GM12878 (cell line): ENCODE data around the gene KIAA0825. TPM values are rescaled to one million over a fixed set of nuclear protein-coding genes. Genes with fewer than 3 reads are reported as not detected.

Experiments
- CEBPZ ChIP-seq: fragments of 150-350 bp; IDR thresholded peaks from 2 replicates; pipeline ENCODE4 v1.6.1; 2016; ENCODE audit warnings: low read depth, low read length
- MTA3 ChIP-seq: IDR thresholded peaks from 2 replicates; pipeline ENCODE4 v1.6.1; 2012; ENCODE audit warnings: low read length, inconsistent platforms, borderline replicate concordance
- MYB ChIP-seq: fragments of 150-350 bp; IDR thresholded peaks from 2 replicates; pipeline ENCODE4 v1.6.1; 2014; ENCODE audit warnings: mild to moderate bottlenecking, low read depth, low read length, borderline replicate concordance
- RAD21 ChIP-seq: IDR thresholded peaks from 2 replicates; pipeline ENCODE4 v1.6.1; 2011; ENCODE audit warnings: mild to moderate bottlenecking, low read depth, low read length, moderate library complexity; ENCODE audit not compliant: insufficient read depth
- SREBF1 ChIP-seq: IDR thresholded peaks from 2 replicates; pipeline ENCODE4 v1.6.1; 2012; ENCODE audit warnings: mild to moderate bottlenecking, low read length
- polyA plus RNA-seq, 11 experiments: library from polyadenylated mRNA; depleted of rRNA in 4 of 11; unstranded in 6 of 11; stranded (reverse) in 5 of 11; fragments of >200 nt; fragmentation: Nextera tagmentation in 4 of 11; fragmentation: Illumina TruSeq in 1 of 11; extraction: Ambion mirVana in 4 of 11; extraction: Trizol in 1 of 11; gene quantifications; 1 replicate in 1 of 11; 2 replicates in 10 of 11; pipeline versions ENCODE4 v1.2.1 to v1.2.3, GENCODE V29; 2011 to 2016; ENCODE audit warnings: inconsistent platforms in 2 of 11, missing spikeins in 2 of 11, low read depth in 1 of 11
- total RNA-seq, 4 experiments: library from RNA; depleted of rRNA in 3 of 4; stranded (reverse); fragments of >200 nt in 3 of 4; fragmentation: Illumina TruSeq in 1 of 4; extraction: Trizol in 1 of 4; gene quantifications; 2 replicates each; pipeline versions ENCODE4 v1.2.1 to v1.2.3, GENCODE V29; 2013 to 2021
- TF ChIP-seq, protein P1 (sequence below): fragments of 450-650 bp; conservative IDR thresholded peaks from 2 replicates; pipeline ENCODE4 v1.6.1; 2017; ENCODE audit warnings: mild to moderate bottlenecking, moderate library complexity

KIAA0825 gene
- total and polyA plus RNA-seq, 10 of the 15 experiments (the other 5 are each of a cell fraction or from before 2014, with no cell fraction given) = 0.55 to 1.9 (median 1.5) TPM

DNA sequence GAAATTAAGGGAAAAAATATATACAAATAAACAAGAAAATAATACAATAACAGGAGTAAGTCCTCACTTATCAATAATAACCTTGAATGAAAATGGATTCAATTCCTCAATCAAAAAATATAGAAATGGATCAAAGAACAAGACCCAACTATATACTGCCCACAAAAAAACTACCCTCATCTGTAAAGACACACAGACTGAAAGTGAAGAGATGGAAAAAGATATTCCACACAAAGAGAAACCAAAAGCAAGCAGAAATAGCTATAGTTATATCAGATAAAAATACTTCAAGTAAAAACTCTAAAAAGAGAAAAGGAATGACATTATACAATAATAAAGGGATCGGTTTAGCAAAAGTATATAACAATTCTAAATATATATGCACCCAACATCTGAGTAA lies 66.5 kb downstream of the KIAA0825 start (continued):
- TF ChIP-seq, protein P1, sequence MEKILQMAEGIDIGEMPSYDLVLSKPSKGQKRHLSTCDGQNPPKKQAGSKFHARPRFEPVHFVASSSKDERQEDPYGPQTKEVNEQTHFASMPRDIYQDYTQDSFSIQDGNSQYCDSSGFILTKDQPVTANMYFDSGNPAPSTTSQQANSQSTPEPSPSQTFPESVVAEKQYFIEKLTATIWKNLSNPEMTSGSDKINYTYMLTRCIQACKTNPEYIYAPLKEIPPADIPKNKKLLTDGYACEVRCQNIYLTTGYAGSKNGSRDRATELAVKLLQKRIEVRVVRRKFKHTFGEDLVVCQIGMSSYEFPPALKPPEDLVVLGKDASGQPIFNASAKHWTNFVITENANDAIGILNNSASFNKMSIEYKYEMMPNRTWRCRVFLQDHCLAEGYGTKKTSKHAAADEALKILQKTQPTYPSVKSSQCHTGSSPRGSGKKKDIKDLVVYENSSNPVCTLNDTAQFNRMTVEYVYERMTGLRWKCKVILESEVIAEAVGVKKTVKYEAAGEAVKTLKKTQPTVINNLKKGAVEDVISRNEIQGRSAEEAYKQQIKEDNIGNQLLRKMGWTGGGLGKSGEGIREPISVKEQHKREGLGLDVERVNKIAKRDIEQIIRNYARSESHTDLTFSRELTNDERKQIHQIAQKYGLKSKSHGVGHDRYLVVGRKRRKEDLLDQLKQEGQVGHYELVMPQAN = no peak
- no peak for TF ChIP-seq CEBPZ
- TF ChIP-seq RAD21 = no peak
- no peak for TF ChIP-seq MTA3
- no peak for TF ChIP-seq MYB
- no peak for TF ChIP-seq SREBF1
